ENCODE data around the gene IFT43.

- TF ChIP-seq CTCF (conservative IDR thresholded peaks at IDR 0.05; ENCODE audit: low read depth, low read length): no peak
- TF ChIP-seq EZH2 (IDR thresholded peaks at IDR 0.05; ENCODE audit: borderline replicate concordance, low read depth, low read length, poor library complexity, severe bottlenecking): no peak
These were observed 104.0 kb downstream of the IFT43 start for GRCh38 chr14:76089575-76089974.
